OCI-LY3 (cell line): Measurements from ENCODE around the gene FBXL19.

Experiments
- H2AFZ ChIP-seq: fragments of 200-600, 300-600 bp; shearing (Covaris generic); 2 replicates; pipeline ENCODE4 v1.6.0; 2014; ENCODE audit warnings: antibody characterized with exemption, low read depth, low read length
- H3K27ac ChIP-seq: fragments of 200-600, 300-600 bp; sonication (generic); 2 replicates; pipeline ENCODE4 v1.5.1; 2014; ENCODE audit warnings: mild to moderate bottlenecking, low read length, moderate library complexity, mixed read lengths
- H3K27me3 ChIP-seq: fragments of 200-600, 300-600 bp; sonication (generic); 2 replicates; pipeline ENCODE4 v1.6.1; 2014; ENCODE audit warnings: low read depth, low read length, mixed read lengths
- H3K36me3 ChIP-seq: fragments of 200-600, 300-600 bp; sonication (generic); replicated peaks from 2 replicates; pipeline ENCODE3; 2014; ENCODE audit warnings: low read depth, low read length, mixed read lengths
- H3K4me1 ChIP-seq: fragments of 300-600, 200-600 bp; sonication (generic); 2 replicates; pipeline ENCODE4 v1.6.1; 2014; ENCODE audit warnings: low read length, mixed read lengths
- H3K4me2 ChIP-seq: fragments of 200-600, 300-600 bp; sonication (generic); 2 replicates; pipeline ENCODE4 v1.6.1; 2014; ENCODE audit warnings: low read length, mixed read lengths
- H3K4me3 ChIP-seq: fragments of 300-600, 200-600 bp; sonication (generic); 2 replicates; pipeline ENCODE4 v1.5.1; 2014; ENCODE audit warnings: antibody characterized with exemption, mild to moderate bottlenecking, low read length, moderate library complexity
- H3K79me2 ChIP-seq: fragments of 300-600, 200-600 bp; shearing (Covaris generic); 2 replicates; pipeline ENCODE4 v1.6.1; 2014; ENCODE audit warnings: mild to moderate bottlenecking, low read length, mixed read lengths
- H3K9ac ChIP-seq: fragments of 300-600, 200-600 bp; shearing (Covaris generic); 2 replicates; pipeline ENCODE4 v1.6.0; 2014; ENCODE audit warnings: mild to moderate bottlenecking, low read length, moderate library complexity
- H3K9me3 ChIP-seq: fragments of 200-600, 300-600 bp; shearing (Covaris generic); 2 replicates; pipeline ENCODE4 v1.6.1; 2014; ENCODE audit warnings: low read length, mixed read lengths; ENCODE audit not compliant: insufficient read depth
- H4K20me1 ChIP-seq: fragments of 200-600, 300-600 bp; sonication (generic); 2 replicates; pipeline ENCODE4 v1.6.1; 2016; ENCODE audit warnings: low read length, mixed read lengths; ENCODE audit not compliant: insufficient read depth
- CTCF ChIP-seq: fragments of 200-600, 300-600 bp; sonication (generic); IDR thresholded peaks from 2 replicates; pipeline ENCODE4 v1.5.1; 2014; ENCODE audit warnings: antibody characterized with exemption, low read length, low read depth
- EZH2phosphoT487 ChIP-seq: fragments of 200-600 bp; shearing (Covaris generic); IDR thresholded peaks from 2 replicates; pipeline ENCODE4 v1.6.1; 2018; ENCODE audit warnings: antibody characterized with exemption, mixed run types, low read depth

The FBXL19 gene

DNA sequence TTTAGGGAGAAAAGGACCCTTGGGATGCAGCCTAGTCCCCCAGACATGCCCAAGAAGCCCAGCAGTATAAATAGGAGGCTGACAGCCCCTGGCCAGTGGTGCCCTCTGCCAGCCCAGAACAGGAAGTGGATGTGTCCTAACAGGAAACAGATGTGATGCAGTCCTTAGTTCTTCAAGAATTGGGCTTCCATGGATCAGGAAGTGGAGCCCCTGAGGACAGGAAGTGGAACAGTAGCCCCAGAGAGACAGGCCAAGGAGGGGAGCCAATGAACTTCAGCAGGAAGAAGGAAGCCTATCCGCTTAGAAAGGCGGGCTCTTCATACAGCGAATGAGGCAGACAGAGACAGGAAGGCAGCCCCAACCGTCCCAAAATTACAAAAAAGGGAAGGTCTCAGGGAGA is 19.8 kb upstream of the FBXL19 start:
- Histone ChIP-seq H4K20me1 (no peaks in the 10 kb centered on the region), H3K27me3 (no peaks in the 10 kb centered on the region), H3K36me3 (no peaks in the 10 kb centered on the region), H3K27ac (no peak overlapping the region), H3K79me2 (no peaks in the 10 kb centered on the region), H2AFZ (peak overlapping the region; percentile 86), H3K4me3 (no peak overlapping the region), H3K9ac (no peak overlapping the region), H3K4me2 (no peak overlapping the region), H3K9me3 (no peaks in the 10 kb centered on the region), H3K4me1 (peaks cover 18% of the 10 kb centered on the region)
- no peak for TF ChIP-seq EZH2phosphoT487
- no peak for TF ChIP-seq CTCF

DNA sequence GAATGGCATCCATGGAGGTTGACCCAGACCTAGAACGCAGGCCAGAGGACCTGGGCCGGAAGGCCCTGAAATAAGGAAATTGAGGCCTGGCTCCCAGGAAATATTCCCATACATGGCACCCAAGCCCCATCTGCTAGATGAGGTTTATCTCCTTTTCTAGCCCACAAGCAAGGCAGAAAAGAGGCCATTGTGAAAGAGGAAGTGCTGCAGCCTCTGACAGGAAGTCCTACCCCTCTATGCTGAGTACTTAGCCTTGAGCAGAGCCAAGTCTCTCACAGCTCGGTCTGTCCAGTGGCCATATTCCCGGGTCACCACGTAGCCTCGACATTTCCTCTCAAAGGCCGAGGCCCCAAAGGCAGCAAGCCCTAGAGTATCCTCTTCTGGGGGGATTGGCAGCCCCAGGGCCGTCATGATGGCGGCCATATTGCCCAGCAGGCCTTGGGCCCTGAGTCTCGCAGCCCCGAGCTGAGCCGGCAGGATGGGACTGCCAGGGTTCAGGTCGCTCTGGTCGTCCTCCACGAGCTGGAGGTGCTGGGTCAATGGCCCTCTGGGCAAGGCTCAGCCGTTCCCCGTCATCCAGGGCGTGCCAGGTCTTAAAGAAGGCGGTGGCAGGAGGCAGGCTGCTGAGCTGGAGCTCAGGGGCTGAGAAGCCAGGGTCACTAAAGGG is 19.1 kb upstream of the FBXL19 start:
- H3K79me2 ChIP-seq, result no peaks in the 10 kb centered on the region
- no peak overlapping the region for H3K9ac ChIP-seq
- H3K27me3 ChIP-seq, result no peaks in the 10 kb centered on the region
- no peaks in the 10 kb centered on the region for H4K20me1 ChIP-seq
- no peak overlapping the region for H3K27ac ChIP-seq
- H3K4me2 ChIP-seq, result no peak overlapping the region
- H3K36me3 ChIP-seq, result no peaks in the 10 kb centered on the region
- peaks cover 18% of the 10 kb centered on the region for H3K4me1 ChIP-seq
- peak overlapping the region; percentile 86 for H2AFZ ChIP-seq
- no peak overlapping the region for H3K4me3 ChIP-seq
- no peak for TF ChIP-seq EZH2phosphoT487
- TF ChIP-seq CTCF, result no peak
- no peaks in the 10 kb centered on the region for H3K9me3 ChIP-seq

DNA sequence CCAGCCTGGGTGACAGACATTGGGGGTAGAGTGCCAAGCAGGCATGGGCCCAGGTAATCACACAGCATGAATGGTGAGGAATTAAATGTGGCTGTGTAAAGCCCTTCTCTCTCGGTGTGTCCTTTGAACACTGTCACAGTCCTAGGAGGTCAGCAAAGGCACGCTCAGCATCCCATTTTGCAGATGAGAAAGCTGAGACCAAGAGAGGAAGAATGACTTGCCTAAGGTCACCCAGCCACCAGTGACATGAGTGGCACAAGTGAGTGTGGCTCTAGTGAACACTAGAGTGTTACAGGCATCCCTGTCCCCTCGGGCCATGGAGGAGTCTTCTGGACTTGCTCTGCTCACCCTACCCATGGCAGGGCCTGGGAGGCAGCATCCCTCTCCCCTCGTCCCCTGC is 16.3 kb upstream of the FBXL19 start:
- Histone ChIP-seq H2AFZ (no peak overlapping the region), H3K4me3 (no peak overlapping the region), H3K9ac (no peak overlapping the region), H3K27me3 (no peaks in the 10 kb centered on the region), H3K4me1 (peaks cover 18% of the 10 kb centered on the region), H3K4me2 (no peak overlapping the region), H3K9me3 (no peaks in the 10 kb centered on the region), H4K20me1 (no peaks in the 10 kb centered on the region), H3K79me2 (no peaks in the 10 kb centered on the region), H3K36me3 (no peaks in the 10 kb centered on the region), H3K27ac (no peak overlapping the region)
- TF ChIP-seq EZH2phosphoT487 (no peak), CTCF (no peak)

DNA sequence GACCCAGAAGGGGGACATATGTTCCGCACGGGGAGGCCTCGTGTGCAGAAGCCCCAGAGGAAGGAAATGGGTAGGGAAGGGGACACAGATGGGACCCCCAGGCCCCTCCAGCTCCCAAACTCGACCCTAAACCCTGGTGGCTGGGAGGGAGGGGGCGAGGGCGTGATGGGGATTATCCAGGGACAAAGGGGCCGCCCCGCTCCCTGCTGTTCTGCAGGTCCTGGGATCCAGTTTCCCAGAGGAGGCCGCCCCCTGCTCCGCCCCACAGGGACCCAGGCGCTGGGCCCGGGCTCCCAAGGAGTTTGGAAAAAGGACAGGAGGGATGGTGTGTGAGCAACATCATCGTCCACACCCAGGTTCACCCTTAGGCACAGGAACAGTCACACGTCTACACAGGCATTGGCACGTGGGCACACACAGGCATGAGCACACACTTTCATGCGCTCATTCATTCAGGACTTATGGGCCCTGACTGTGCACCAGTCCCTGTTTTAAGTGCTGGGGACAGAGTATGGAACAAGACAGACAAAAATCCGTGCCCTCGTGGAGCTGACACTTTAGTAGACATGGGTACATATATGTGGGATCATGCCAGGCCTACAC is 12.8 kb upstream of the FBXL19 start:
- no peaks in the 10 kb centered on the region for H3K9me3 ChIP-seq
- TF ChIP-seq CTCF, result no peak
- no peak for TF ChIP-seq EZH2phosphoT487
- no peaks in the 10 kb centered on the region for H3K79me2 ChIP-seq
- H3K36me3 ChIP-seq, result no peaks in the 10 kb centered on the region
- H3K27ac ChIP-seq, result no peak overlapping the region
- H3K4me3 ChIP-seq, result no peak overlapping the region
- no peaks in the 10 kb centered on the region for H3K4me1 ChIP-seq
- H2AFZ ChIP-seq, result no peak overlapping the region
- H3K4me2 ChIP-seq, result no peak overlapping the region
- no peaks in the 10 kb centered on the region for H3K27me3 ChIP-seq
- H3K9ac ChIP-seq, result no peak overlapping the region
- no peaks in the 10 kb centered on the region for H4K20me1 ChIP-seq
